Measurements from ENCODE around the gene RAB6B.

The RAB6B gene

DNA sequence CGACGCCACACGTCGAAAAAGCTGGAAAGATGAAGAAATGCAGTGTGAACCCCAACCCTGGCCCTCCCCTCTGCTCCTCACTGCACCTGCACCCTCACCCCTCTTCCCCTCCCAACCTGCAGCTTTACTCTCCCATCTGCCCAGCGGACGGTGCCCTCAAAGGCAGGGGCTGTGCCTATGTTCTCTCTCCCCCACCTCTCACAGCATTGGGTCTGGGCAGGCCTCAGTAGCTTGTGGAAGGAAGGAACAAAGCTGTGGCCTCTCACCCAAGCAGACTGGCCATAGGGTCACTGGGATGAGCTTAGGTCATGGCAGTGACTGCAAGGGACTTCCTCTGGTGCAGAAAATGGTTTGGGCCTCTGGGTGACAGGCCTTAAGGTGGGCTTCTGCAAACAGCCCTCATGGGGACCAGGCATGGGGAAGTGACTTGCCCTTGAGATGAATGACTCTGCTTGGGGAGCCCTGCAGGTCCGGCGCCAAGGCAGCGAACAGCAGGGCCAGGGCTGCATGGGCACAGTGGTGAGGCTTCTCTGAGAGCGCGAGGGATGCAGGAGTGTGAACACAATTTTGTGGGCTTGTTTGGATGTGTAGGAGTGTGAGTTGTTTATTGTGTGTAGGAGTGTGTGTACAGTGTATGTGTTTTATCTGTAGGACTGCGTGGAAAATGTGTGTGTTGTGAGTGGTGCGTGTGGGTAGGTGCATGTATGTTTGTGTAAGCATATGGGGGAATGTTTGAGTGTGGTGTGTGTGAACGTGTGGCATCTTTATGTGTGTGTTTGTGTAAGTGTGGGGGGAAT lies 60.9 kb downstream of the RAB6B start:
- no peak for DNase-seq

DNA sequence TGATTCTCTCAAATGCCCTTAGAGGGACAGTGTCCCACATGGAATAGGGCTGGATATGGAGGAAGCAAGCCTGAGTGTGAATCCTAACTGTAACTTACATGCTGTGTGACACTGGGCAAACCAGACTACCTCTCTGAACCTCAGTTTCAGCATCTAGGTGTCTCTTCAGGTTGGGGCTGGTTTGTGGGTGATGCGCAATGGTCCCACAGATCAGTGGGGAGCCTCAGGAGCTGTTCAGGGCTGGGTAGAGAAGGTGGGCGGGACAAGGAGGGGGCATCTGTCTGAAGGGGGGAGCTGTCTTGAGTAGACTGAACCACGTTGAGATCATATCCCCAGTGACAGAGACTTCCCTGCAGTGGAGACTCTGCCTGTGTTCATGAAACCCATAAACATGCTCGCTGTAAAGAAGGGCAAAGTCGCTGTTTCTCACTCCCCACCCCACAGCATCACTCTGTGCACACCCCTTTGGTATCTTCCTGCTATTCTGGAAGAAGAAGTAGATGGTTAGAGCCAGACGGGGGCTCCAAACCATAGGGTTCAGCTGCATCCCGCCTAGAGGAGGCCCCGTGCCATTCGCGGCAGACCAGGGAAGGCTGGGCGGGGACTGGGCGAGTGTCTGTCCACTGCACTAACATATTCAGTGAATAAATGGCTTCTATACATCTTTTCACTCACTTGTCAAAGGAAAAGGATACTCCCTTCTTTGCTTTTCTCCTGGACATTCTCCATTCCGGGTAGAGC lies 61.6 kb downstream of the RAB6B start:
- no peak for DNase-seq

DNA sequence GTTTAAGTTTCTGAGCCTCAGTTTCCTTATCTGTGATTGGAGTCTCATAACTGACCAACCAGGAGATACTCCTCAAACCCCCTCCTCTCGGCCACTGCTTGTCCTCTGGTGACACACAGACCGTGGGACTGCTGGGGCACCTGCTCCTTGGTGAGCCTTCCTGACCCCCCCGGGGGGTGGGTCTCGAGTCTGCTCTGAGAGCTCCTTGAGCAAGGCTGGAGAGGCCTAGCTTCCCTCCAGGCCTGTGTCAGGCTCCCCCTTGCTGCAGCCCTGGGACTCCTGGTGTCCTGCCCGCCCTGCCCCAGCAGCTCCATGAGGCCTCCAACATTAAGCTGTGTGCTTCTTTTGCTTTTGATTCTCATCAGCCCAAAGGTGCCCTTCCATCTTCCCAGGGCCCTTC lies 62.4 kb downstream of the RAB6B start:
- no peak for DNase-seq

DNA sequence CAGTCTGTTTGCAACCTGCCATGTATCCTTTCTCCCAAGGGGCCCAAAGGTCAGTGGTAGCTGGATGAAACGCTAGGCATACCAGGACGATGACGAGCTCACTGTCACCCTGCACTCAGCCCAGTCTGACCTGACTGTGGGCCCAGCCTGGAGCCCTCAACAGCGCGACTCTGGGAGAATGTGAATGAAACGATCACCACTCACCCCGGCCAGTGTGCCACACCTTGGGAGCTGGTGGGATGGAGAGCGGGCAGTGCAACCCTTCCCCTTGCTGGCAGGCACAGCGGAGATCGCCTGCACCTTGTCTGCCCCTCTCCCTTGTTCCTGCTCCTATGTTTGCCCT lies 62.9 kb downstream of the RAB6B start:
- no peak for DNase-seq

- DNase-seq: no peak
These were observed 63.5 kb downstream of the RAB6B start for GRCh38 chr3:133831966-133832801.

GRCh38 chr3:133830071-133830470 lies 65.6 kb downstream of the RAB6B start:
- DNase-seq: no peak

- DNase-seq: no peak
These were observed 66.4 kb downstream of the RAB6B start for GRCh38 chr3:133829310-133829707.

DNA sequence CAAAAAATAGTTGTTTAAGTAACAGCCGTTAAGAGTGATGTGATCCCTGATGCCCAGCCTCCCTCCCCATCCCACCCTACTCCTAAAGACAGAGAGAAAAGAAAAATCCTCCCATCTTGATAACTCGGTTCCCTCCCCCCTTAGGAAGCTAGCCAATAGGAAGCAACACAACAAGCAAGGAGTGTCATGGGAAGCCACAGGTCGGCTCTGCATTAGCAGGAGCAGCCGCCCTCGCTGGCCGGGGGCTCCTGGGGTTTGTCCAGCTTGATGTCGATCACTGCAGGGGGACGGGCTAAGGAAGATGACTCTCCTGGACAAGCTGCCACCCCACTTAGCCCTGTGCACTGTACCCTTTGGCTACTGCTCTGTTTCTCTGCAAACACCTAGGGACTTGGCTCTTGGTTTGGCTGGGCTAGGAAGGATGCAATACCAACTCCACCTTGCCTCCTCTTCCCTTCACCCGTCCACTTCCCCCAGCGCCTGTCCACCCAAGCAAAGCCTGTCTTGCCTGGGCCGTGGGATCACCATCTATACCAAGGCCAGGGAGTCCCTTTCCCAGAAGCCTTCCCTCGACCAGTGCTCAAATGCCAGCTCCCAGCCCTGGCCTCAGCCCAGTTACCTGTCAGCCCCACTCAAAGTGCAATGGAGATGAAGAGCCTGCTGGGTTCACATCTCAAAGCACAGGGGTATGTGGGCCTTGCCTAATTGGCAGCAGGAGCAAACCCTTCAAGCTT lies 66.9 kb downstream of the RAB6B start:
- DNase-seq: no peak

- no peak for DNase-seq
These were observed 68.0 kb downstream of the RAB6B start for GRCh38 chr3:133827684-133828083.

DNA sequence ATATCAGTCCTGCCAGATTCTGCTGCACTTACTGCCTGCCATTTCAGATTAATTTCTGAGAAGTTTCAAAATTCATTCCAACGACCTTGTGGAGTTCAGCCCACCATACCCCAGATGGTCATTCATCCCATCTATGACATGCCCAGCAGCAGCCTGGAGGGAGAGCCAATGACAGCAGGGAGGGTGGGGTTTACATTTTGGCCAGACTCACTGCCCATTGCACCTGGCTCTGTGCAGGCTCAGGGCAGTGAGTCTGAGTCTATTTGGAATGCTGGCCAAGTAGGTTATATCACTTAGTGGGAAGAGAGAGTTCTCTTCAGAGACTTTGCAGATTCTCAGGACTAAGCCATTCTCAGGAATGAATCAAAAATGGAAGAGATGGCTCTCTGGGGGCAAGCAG lies 68.5 kb downstream of the RAB6B start:
- no peak for DNase-seq

- no peak for DNase-seq
These were observed 69.5 kb downstream of the RAB6B start for GRCh38 chr3:133825969-133826727.

GRCh38 chr3:133824961-133825485 lies 70.7 kb downstream of the RAB6B start:
- DNase-seq: no peak

DNA sequence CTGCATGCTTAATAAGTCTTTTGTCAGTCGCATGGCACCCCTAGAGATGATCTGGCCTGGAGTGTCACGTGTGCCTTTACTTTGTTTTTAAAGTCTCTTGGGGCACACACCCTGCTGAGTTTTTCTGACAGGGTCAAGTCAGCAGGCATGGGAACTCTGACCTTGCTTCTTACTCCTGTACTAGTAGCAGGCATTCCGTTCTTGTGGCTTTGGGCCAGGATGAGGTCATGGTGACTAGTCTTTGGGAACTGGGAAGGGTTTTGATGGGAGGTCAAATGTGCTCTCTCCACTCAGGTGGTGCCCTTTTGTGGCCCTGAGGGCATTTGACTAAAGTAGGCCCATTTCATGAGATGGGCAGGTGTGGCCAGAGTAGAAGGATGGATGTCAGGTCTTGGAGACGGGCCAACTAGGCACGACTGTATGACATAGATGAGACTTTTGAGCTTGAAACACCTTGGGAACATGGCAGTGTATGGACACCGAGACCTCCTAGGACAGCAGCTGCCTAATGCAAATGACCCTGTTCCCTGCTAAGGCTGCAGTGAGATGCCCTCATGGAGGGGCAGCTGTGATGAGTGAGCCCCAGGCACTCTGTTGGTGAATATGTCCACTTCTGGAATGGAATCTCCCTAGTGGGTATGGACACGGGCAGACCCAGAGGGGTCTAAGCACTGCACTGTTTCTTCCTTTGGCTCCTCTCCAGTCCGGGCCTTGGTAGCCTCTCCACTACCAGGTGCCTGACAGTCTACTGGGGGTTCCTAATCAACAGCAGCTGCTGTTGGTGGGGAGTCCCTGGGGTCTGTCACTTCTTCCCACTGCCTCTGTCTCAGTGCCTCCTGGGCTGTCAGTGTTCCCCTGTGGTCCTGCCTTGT lies 73.7 kb downstream of the RAB6B start:
- no peak for DNase-seq

GRCh38 chr3:133820889-133821675 lies 74.6 kb downstream of the RAB6B start:
- DNase-seq: no peak

- DNase-seq: no peak
These were observed 75.6 kb downstream of the RAB6B start for GRCh38 chr3:133820129-133820528.

- no peak for DNase-seq
These were observed 80.3 kb downstream of the RAB6B start for GRCh38 chr3:133815386-133815785.

GRCh38 chr3:133812872-133813271 lies 82.8 kb downstream of the RAB6B start:
- no peak for DNase-seq

DNA sequence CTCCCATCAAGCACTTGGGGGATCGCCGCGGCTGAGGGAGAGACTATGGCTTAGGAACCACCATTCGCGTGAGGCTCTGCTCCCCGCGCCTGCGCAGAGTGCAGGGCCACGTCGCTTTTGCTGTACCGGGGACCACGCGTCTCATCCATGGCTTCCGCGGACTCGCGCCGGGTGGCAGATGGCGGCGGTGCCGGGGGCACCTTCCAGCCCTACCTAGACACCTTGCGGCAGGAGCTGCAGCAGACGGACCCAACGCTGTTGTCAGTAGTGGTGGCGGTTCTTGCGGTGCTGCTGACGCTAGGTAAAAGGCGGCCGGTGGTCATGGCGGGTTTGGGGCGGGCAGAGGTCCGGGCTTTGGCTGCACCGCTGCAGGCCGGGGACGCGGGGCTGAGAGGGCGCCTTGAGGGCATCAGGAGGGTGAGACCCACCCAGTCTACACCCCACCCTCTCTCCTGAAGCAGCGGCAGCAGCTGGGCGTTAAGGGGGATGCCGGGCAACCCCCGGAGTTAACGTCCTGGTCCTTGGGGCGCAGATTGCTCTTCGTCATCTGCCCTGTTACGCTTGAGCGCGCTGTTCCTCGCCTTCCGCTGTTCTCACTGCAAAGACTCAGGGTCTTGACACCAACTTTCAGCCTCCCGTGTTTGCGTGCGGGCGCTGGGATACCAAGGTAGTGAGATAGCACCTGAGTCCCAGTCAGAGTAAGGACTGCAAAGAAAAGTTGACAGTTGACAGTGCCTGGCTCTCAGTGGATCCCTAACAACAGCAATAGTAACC lies 89.8 kb downstream of the RAB6B start, which contains the start of gene SRPRB:
Gene SRPRB (plus strand): TSS at position 114 of the 774 bp plus-strand sequence. CDS start 34 bp downstream, at position 148.
- DNase-seq: peak; percentile 88

- DNase-seq: no peak
These were observed 90.3 kb downstream of the RAB6B start for GRCh38 chr3:133805384-133805701.
